HG02759 (cell line): ENCODE data around the gene DCTPP1.
A peak's percentile ranks its signal among the peaks of the same experiment; 100 is the strongest.

ENCODE experiments used
- ATAC-seq: cut with Tn5 transposase; IDR thresholded peaks from one replicate; pipeline ENCODE4 v1.9.1; 2021; ENCODE audit warnings: mild to moderate bottlenecking, moderate library complexity; ENCODE audit not compliant: unreplicated experiment

DCTPP1 gene

DNA sequence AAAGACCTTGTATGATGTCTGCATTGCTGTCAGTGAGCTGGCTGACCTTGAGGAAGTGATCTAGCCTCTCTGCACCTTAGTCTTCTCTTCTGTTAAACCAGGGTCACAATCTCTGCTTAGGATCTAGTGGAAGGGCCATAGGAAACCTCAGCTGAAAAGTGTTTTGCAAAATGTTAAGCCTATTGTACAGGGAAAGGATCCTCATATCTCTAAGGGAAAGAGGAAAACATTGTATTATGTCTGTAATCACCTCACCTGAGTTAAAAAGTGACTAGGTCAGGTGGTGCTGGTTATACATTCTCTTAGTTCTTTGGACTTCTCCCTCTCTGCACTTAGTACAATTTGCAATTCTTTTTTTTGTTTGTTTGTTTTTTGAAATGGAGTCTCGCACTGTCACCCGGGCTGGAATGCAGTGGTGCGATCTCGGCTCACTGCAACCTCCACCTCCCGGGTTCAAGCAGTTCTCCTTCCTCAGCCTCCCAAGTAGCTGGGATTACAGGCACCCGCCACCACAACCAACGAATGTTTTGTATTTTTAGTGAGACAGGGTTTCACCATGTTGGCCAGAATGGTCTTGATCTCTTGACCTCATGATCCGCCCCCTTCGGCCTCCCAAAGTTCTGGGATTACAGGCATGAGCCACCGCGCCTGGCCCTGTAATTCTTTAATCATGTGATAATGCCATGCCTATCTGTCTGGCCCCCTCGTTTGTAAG, 17.8 kb upstream of the DCTPP1 start:
- ATAC-seq: no peak

DNA sequence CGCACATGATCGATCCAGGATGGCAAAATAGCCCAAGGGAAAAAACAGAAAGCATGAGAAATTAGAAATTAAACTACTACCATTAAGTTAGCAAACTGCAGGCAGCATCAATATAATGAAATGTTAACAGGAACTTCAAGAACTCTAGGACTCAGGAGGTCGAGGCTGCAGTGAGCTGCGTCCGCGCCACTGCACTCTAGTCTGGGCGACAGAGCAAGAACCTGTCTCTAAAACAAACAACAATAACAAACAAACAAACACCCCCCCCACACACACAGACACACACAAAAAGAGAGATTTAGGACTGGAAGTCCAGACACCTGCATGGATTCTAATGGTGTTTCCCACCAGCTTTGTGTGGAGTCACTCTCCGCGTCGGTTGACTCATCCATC, 16.4 kb upstream of the DCTPP1 start:
- no peak for ATAC-seq

GRCh38 chr16:30445408-30446202, 15.8 kb upstream of the DCTPP1 start, which contains the start of gene SEPHS2:
Gene SEPHS2 (minus strand): TSS chr16:30445874. CDS start chr16:30445727, 147 bp downstream.
- peak; percentile 86 for ATAC-seq

DNA sequence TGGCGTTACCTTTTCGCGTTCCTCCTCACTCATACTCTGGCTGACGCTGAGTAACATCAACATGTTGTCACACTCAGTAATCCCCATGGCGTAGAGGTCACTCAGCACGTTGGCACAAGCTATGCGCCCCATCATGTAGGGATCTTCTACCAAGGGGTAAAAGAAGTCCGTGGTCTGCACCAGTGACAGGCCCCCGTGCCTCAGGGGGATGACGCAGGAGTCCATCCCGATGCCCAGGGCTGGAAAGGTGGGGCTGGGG, 15.2 kb upstream of the DCTPP1 start:
- ATAC-seq: no peak

DNA sequence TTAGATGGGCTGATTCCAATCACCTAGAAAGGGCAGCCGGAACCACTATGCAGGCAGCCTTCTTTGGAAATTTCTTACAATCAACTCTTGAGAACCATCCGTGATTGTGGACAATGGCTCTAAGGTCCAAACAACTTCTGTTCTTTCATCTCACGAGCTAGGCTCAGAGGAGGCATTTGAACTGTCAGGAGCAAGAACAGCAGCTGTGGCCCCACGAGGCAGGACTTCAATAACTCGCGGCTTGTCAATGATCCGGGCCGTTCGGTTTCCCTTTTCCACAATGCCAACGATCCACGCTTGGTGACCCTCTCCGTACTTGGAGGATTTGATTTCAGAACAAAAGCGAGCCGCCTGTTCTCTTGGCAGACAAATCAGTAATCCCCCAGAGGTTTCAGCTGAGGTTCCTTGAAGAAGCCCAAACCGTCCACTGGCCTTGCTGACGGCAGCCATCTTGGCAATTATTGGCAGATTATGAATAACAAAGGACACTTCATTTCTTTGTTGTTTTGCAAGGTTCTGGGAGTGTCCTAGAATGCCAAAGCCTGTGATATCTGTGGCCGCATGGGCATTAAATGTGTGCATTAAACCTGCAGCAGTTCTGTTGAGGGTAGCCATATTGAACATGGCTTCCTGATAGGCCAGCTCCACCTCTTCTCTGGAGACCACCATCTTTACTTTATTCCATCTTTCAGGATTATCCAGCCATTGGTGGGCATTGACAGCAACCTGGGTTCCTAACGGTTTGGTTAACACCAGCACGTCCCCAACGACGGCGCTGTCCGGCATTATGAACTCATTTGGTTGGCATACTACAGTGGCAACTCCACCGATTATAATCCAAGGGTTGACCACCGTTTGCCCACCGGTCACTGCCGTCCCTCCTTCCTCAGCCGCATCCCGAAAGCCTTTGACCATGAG, 14.7 kb upstream of the DCTPP1 start:
- no peak for ATAC-seq

- no peak for ATAC-seq
Measured at GRCh38 chr16:30443631-30444030, 13.8 kb upstream of the DCTPP1 start.

- ATAC-seq: no peak
Measured at GRCh38 chr16:30439720-30440348, 10.0 kb upstream of the DCTPP1 start.

DNA sequence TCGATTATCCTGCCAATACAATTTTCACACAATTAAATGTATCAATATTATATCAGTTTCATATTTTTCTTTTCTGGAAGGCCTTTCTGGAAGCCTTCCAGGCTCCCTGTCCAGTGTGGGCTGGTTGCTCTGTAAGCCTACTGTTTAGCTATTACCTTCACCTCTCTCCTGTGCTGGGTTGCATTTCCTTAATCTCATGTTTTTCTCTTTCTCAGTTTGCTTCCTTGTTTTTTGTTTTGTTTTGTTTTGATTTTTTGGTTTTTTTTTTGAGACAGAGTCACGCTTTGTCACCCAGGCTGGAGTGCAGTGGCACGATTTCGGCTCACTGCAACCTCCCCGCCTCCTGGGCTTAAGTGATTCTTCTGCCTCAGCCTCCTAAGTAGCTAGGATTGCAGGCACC, 9.0 kb upstream of the DCTPP1 start:
- ATAC-seq: no peak

DNA sequence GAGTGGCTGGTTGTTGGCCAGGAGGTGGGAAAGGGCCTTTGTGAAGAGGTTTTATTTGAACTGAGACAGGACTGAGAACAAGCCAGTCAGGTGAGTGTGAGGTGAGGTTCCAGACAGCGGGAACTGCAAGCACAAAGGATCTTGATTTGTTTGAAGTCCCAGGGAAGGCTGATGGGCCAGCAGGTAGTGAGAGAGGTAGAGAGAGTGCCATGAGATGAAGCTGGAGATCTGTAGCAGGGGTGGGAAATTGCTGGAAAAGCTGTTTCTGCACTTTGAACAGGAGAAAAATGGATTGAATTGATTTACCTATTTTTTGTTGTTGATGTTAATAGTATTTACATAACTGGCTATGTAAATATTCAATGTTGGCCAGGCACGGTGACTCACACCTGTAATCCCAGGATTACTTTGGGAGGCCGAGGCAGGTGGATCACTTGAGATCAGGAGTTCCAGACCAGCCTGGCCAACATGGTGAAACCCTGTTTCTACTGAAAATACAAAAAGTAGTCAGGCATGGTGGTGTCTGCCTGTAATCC, 7.7 kb upstream of the DCTPP1 start:
- ATAC-seq: no peak

DNA sequence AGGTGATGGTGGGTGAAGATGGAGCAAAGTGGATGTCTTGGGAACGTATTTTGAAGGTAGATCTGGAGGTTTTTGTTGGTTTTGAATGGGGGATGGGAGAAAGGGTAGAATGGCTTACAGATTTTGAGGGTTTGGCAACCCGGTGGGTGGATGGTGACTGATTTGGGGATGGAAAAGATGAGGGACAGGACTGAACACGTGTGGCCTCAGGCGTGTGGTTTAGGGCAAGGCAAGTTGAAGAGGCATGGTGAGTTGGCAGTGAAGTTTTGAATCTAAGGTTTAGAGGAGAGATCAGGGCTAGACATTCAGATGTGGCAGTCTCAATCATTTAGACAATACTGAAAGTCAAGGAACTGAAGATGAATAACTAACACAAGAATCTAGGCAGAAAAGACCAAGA, 5.0 kb upstream of the DCTPP1 start:
- no peak for ATAC-seq

- ATAC-seq: peak; percentile 15
Measured at GRCh38 chr16:30430428-30430970, 669 bp upstream of the DCTPP1 start.

- no peak for ATAC-seq
Measured at GRCh38 chr16:30429418-30429677, 482 bp downstream of the DCTPP1 start.

- no peak for ATAC-seq
Measured at GRCh38 chr16:30428055-30428454, 1.8 kb downstream of the DCTPP1 start.

- no peak for ATAC-seq
Measured at GRCh38 chr16:30421010-30421409, 8.8 kb downstream of the DCTPP1 start.

DNA sequence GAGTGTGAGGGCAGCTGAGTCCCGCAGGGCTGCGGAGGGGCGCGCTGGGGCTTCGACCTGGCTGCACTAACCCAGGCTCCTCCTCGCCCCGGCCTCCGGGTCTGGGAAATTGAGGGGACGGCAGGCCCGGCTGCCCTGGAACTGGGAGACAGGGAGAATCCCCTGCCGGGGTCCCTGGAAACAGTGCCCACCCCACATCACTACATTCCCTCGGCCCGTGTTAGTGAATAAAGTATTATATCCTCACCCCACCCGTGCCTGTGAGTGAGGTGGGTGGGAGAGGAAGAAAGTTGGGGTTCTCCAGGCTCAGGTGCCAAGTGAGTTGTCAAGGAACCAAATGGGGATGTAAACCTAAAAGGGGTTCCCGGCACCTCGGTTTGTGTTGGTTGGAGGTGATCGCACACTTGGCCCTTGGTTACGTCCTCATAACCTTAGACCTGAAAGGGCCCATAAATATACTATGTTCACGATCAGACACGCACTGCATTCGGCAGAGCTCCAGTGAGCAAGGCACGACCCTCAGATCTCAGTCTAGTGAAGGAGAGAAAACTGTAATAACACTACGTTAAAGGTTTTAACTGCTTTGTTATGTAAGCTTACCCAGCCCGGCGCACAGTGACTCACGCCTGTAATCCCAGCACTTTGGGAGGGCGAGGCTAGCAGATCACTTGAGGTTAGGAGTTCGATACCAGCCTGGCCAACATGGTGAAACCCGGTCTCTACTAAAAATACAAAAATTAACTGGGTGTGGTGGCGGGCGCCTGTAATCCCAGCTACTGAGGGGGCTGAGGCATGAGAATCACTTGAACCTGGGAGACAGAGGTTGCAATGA, 11.3 kb downstream of the DCTPP1 start:
- no peak for ATAC-seq

- ATAC-seq: peak; percentile 83
Measured at GRCh38 chr16:30417529-30418349, 12.1 kb downstream of the DCTPP1 start.

GRCh38 chr16:30416624-30417528, 13.0 kb downstream of the DCTPP1 start:
- ATAC-seq: no peak

DNA sequence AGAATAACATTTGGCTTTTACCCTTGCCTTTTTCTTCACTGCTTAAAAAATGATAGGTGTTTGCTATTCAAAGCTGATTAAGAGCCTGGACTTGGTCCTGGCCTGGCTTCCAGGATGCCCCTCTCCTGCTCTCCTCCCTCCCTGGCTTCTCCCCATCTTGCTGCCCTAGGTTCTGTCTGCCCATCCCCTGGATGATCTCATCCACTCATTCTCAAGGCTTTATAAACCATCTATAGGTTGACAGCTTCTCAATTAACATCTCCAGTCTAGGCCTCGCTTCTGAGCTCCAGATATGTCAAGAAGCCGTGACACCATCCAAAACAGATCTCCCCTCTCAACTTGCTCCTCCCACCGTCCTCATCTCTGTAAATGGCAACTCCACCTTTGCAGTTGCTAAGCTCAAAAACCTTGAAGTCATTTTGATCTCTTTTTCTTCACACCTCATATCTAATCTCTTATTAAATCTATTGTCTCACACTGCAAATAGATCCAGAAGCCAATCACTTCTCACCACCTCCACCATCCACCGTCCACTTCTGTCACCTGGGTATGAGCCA, 13.7 kb downstream of the DCTPP1 start:
- no peak for ATAC-seq
